ENCODE measurements around the gene VCL.
"Not testable (repeated sequence)": the region's sequence is repeated elsewhere in the genome, so short reads cannot be mapped to it uniquely, and the experiment has no call there.

The VCL gene

GRCh38 chr10:74000892-74001669 lies 3.2 kb downstream of the VCL start:
- H3K4me3 ChIP-seq (ENCODE audit: low read depth, low read length), result peak overlapping the region; percentile 6

- H3K4me3 ChIP-seq (ENCODE audit: low read depth, low read length), result no peak overlapping the region
These were observed 8.4 kb downstream of the VCL start for GRCh38 chr10:74006269-74006668.

GRCh38 chr10:74008212-74008731 lies 10.4 kb downstream of the VCL start:
- H3K4me3 ChIP-seq (ENCODE audit: low read depth, low read length), result no peak overlapping the region

GRCh38 chr10:74011017-74011416 lies 13.1 kb downstream of the VCL start:
- no peak overlapping the region for H3K4me3 ChIP-seq (ENCODE audit: low read depth, low read length)

GRCh38 chr10:74011770-74012169 lies 13.9 kb downstream of the VCL start:
- H3K4me3 ChIP-seq (ENCODE audit: low read depth, low read length), result no peak overlapping the region

GRCh38 chr10:74012480-74012879 lies 14.6 kb downstream of the VCL start:
- no peak overlapping the region for H3K4me3 ChIP-seq (ENCODE audit: low read depth, low read length)

GRCh38 chr10:74013004-74013403 lies 15.1 kb downstream of the VCL start:
- H3K4me3 ChIP-seq (ENCODE audit: low read depth, low read length), result no peak overlapping the region

GRCh38 chr10:74014574-74014973 lies 16.7 kb downstream of the VCL start:
- H3K4me3 ChIP-seq (ENCODE audit: low read depth, low read length), result not testable (repeated sequence)

- H3K4me3 ChIP-seq (ENCODE audit: low read depth, low read length), result no peak overlapping the region
These were observed 20.3 kb downstream of the VCL start for GRCh38 chr10:74018241-74018640.

- H3K4me3 ChIP-seq (ENCODE audit: low read depth, low read length), result no peak overlapping the region
These were observed 23.5 kb downstream of the VCL start for GRCh38 chr10:74021248-74022055.

GRCh38 chr10:74022926-74023629 lies 25.2 kb downstream of the VCL start:
- H3K4me3 ChIP-seq (ENCODE audit: low read depth, low read length), result no peak overlapping the region

GRCh38 chr10:74024600-74024999 lies 26.7 kb downstream of the VCL start:
- H3K4me3 ChIP-seq (ENCODE audit: low read depth, low read length), result no peak overlapping the region

GRCh38 chr10:74025380-74025978 lies 27.6 kb downstream of the VCL start:
- no peak overlapping the region for H3K4me3 ChIP-seq (ENCODE audit: low read depth, low read length)

- H3K4me3 ChIP-seq (ENCODE audit: low read depth, low read length), result no peak overlapping the region
These were observed 28.6 kb downstream of the VCL start for GRCh38 chr10:74026428-74027015.

GRCh38 chr10:74027702-74028101 lies 29.8 kb downstream of the VCL start:
- no peak overlapping the region for H3K4me3 ChIP-seq (ENCODE audit: low read depth, low read length)

GRCh38 chr10:74029943-74030342 lies 32.0 kb downstream of the VCL start:
- H3K4me3 ChIP-seq (ENCODE audit: low read depth, low read length), result no peak overlapping the region

- not testable (repeated sequence) for H3K4me3 ChIP-seq (ENCODE audit: low read depth, low read length)
These were observed 34.3 kb downstream of the VCL start for GRCh38 chr10:74032208-74032607.

- no peak overlapping the region for H3K4me3 ChIP-seq (ENCODE audit: low read depth, low read length)
These were observed 35.2 kb downstream of the VCL start for GRCh38 chr10:74032900-74033655.

- no peak overlapping the region for H3K4me3 ChIP-seq (ENCODE audit: low read depth, low read length)
These were observed 35.8 kb downstream of the VCL start for GRCh38 chr10:74033702-74034101.

GRCh38 chr10:74034301-74034700 lies 36.4 kb downstream of the VCL start:
- H3K4me3 ChIP-seq (ENCODE audit: low read depth, low read length), result no peak overlapping the region

Data from iPS-11a (cell line).